ENCODE measurements around the gene SLC9A9. TPM values are rescaled to one million over a fixed set of nuclear protein-coding genes. Genes with fewer than 3 reads are reported as not detected.

SLC9A9 gene
- total and polyA plus RNA-seq, 2 donors (not counting 1 experiment from before 2014, with no cell fraction given), result 14.3 to 74.0 TPM

DNA sequence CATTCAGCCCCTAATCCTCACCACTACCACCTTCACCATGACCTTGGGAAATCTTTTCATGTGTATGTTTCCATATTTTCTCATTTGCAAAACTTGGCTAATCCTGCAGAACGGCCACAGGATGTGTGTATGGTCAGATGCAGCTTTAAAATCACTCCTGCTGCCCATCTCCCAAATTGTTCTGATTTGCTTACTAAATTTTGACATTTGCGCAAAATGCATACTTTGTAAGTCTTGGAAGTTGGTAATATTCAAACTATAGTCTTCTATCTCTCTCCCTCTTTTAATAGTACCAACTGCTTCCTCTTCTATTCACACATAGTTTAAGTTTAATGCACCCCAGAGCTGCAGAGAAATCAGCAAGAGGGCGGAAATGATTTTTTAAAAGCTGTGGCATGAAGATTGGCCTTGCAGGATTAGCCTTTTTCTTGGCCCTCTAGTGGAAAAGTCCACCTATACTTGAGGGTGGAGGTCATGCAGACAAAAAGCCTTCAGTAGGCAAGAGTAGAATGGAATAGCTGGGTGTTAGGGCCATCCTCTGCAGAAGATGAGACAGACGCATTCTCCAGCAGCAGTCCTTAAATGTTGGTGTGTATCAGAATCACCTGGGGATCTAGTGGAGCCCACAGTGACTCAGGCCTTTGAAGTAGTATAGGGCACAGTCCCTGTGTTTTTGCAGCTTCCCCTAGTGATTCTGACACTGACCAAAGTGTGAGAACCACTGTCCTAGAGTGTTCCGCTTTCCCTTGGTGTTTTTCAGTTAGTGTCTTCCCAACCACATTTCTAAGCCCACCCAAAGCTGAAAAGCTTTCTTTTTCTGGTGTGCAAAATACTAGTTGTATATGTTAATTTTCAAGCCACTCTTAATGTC lies 547.0 kb downstream of the SLC9A9 start:
- TF ChIP-seq, protein P1, sequence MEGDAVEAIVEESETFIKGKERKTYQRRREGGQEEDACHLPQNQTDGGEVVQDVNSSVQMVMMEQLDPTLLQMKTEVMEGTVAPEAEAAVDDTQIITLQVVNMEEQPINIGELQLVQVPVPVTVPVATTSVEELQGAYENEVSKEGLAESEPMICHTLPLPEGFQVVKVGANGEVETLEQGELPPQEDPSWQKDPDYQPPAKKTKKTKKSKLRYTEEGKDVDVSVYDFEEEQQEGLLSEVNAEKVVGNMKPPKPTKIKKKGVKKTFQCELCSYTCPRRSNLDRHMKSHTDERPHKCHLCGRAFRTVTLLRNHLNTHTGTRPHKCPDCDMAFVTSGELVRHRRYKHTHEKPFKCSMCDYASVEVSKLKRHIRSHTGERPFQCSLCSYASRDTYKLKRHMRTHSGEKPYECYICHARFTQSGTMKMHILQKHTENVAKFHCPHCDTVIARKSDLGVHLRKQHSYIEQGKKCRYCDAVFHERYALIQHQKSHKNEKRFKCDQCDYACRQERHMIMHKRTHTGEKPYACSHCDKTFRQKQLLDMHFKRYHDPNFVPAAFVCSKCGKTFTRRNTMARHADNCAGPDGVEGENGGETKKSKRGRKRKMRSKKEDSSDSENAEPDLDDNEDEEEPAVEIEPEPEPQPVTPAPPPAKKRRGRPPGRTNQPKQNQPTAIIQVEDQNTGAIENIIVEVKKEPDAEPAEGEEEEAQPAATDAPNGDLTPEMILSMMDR (conservative IDR thresholded peaks at IDR 0.05 in 1 of 2, IDR thresholded peaks at IDR 0.05 in 1 of 2; ENCODE audit: low read depth in 1 of 2, low read length in 2 of 2), result no peak
- TF ChIP-seq EZH2 (IDR thresholded peaks at IDR 0.05; ENCODE audit: low read length, missing control alignments), result no peak
- DNase-seq (ENCODE audit: low read depth in 2 of 2), result no peak
- H3K4me1 ChIP-seq (ENCODE audit: control insufficient read depth, extremely low read depth, insufficient read depth, low read length), result peaks cover 7% of the 10 kb centered on the region

DNA sequence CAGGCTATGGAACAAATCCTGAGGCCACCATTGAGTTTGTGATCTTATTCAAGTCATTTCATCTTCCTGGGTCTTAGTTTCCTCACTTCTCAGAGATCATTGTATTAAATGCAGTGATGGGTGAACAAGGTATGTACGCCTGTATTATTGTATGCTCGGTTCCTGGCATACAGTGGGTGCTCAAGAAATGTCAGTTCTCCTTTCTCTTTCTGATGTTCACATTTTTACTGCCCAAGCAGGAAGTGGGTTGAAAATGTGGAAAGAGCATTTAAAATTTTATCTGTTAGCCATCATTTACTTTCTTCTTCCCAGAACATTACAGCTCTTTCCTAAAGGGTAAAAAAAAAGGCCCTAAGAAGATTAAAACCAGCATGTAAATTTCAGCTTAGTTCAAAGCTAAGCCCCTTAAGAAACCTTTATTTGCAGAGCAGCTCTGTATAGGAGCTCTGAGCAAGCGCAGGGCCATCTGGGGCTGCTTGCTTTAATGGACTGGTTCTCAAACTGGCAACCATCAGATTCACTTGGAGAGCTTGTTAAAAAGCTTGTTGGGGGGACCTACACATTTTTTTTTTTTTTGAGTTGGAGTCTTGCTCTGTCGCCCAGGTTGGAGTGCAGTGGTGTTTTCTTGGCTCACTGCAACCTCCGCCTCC lies 549.3 kb downstream of the SLC9A9 start:
- DNase-seq (ENCODE audit: low read depth in 2 of 2), result no peak

More for the DNA sequence above, 547.0 kb downstream of the SLC9A9 start:
- Histone ChIP-seq H3K4me3 (replicated peaks in 1 of 4; ENCODE audit: control extremely low read depth in 1 of 4, insufficient read depth in 1 of 4, low read depth in 3 of 4, low read length in 4 of 4) (no peak overlapping the region), H3K9ac (ENCODE audit: insufficient read depth, low read length) (no peak overlapping the region), H3K27ac (ENCODE audit: insufficient read depth, low read length) (no peak overlapping the region), H3K9me3 (ENCODE audit: control insufficient read depth, insufficient read depth, low read depth, low read length) (no peaks in the 10 kb centered on the region), H2AFZ (ENCODE audit: low read length) (no peak overlapping the region), H4K20me1 (ENCODE audit: control insufficient read depth, extremely low read depth, insufficient read depth, low read length) (no peaks in the 10 kb centered on the region), H3K36me3 (ENCODE audit: control insufficient read depth, insufficient read depth, low read length) (no peaks in the 10 kb centered on the region), H3K4me2 (ENCODE audit: extremely low read depth, insufficient read depth, low read length) (no peak overlapping the region), H3K79me2 (ENCODE audit: control insufficient read depth, insufficient read depth, low read length) (no peaks in the 10 kb centered on the region), H3K27me3 (ENCODE audit: control insufficient read depth, insufficient read depth, low read length) (no peaks in the 10 kb centered on the region)

GRCh38 chr3:143298380-143298779 lies 549.9 kb downstream of the SLC9A9 start:
- H3K9ac ChIP-seq (ENCODE audit: insufficient read depth, low read length), result no peak overlapping the region
- TF ChIP-seq EZH2 (IDR thresholded peaks at IDR 0.05; ENCODE audit: low read length, missing control alignments), result no peak
- TF ChIP-seq, protein P1 (conservative IDR thresholded peaks at IDR 0.05 in 1 of 2, IDR thresholded peaks at IDR 0.05 in 1 of 2; ENCODE audit: low read depth in 1 of 2, low read length in 2 of 2), result no peak
- no peaks in the 10 kb centered on the region for H3K36me3 ChIP-seq (ENCODE audit: control insufficient read depth, insufficient read depth, low read length)
- H3K4me1 ChIP-seq (ENCODE audit: control insufficient read depth, extremely low read depth, insufficient read depth, low read length), result peaks cover 7% of the 10 kb centered on the region
- H3K4me2 ChIP-seq (ENCODE audit: extremely low read depth, insufficient read depth, low read length), result no peak overlapping the region
- no peak overlapping the region for H3K4me3 ChIP-seq (replicated peaks in 1 of 4; ENCODE audit: control extremely low read depth in 1 of 4, insufficient read depth in 1 of 4, low read depth in 3 of 4, low read length in 4 of 4)
- H2AFZ ChIP-seq (ENCODE audit: low read length), result no peak overlapping the region
- no peak overlapping the region for H3K27ac ChIP-seq (ENCODE audit: insufficient read depth, low read length)
- H3K79me2 ChIP-seq (ENCODE audit: control insufficient read depth, insufficient read depth, low read length), result no peaks in the 10 kb centered on the region
- no peaks in the 10 kb centered on the region for H4K20me1 ChIP-seq (ENCODE audit: control insufficient read depth, extremely low read depth, insufficient read depth, low read length)
- H3K27me3 ChIP-seq (ENCODE audit: control insufficient read depth, insufficient read depth, low read length), result no peaks in the 10 kb centered on the region
- DNase-seq (ENCODE audit: low read depth in 2 of 2), result no peak
- H3K9me3 ChIP-seq (ENCODE audit: control insufficient read depth, insufficient read depth, low read depth, low read length), result no peaks in the 10 kb centered on the region

More for the DNA sequence above, 549.3 kb downstream of the SLC9A9 start:
- Histone ChIP-seq H3K79me2 (ENCODE audit: control insufficient read depth, insufficient read depth, low read length) (no peaks in the 10 kb centered on the region), H3K4me1 (ENCODE audit: control insufficient read depth, extremely low read depth, insufficient read depth, low read length) (peaks cover 7% of the 10 kb centered on the region), H3K9me3 (ENCODE audit: control insufficient read depth, insufficient read depth, low read depth, low read length) (no peaks in the 10 kb centered on the region), H3K4me3 (replicated peaks in 1 of 4; ENCODE audit: control extremely low read depth in 1 of 4, insufficient read depth in 1 of 4, low read depth in 3 of 4, low read length in 4 of 4) (no peak overlapping the region), H3K36me3 (ENCODE audit: control insufficient read depth, insufficient read depth, low read length) (no peaks in the 10 kb centered on the region), H4K20me1 (ENCODE audit: control insufficient read depth, extremely low read depth, insufficient read depth, low read length) (no peaks in the 10 kb centered on the region), H3K4me2 (ENCODE audit: extremely low read depth, insufficient read depth, low read length) (no peak overlapping the region), H3K9ac (ENCODE audit: insufficient read depth, low read length) (no peak overlapping the region), H3K27me3 (ENCODE audit: control insufficient read depth, insufficient read depth, low read length) (no peaks in the 10 kb centered on the region), H2AFZ (ENCODE audit: low read length) (no peak overlapping the region), H3K27ac (ENCODE audit: insufficient read depth, low read length) (no peak overlapping the region)
- no peak for TF ChIP-seq EZH2 (IDR thresholded peaks at IDR 0.05; ENCODE audit: low read length, missing control alignments)
- TF ChIP-seq, protein P1 (conservative IDR thresholded peaks at IDR 0.05 in 1 of 2, IDR thresholded peaks at IDR 0.05 in 1 of 2; ENCODE audit: low read depth in 1 of 2, low read length in 2 of 2), result no peak

Data from fibroblast of lung (primary cell).